Upper lobe of left lung (tissue), 6 donors: ENCODE data around the gene TRAF2. TPM values are rescaled to one million over a fixed set of nuclear protein-coding genes. Genes with fewer than 3 reads are reported as not detected.

Experiments
- ATAC-seq, 2 donors: fragments of 200-7000 bp; cut with Tn5 transposase; one replicate each; pipeline ENCODE4 v1.9.1; 2022; ENCODE audit warnings: mild to moderate bottlenecking in 2 of 2, moderate library complexity in 2 of 2; ENCODE audit not compliant: low FRiP score in 2 of 2
- DNase-seq, 2 donors: peaks; one replicate each; pipeline ENCODE4 v3.0.0-alpha.2; 2019 to 2020
- H3K27ac ChIP-seq, 4 donors: fragments of 200-600 bp; sonication (generic); one replicate each; pipeline ENCODE4 v1.5.1; 2016 to 2019
- H3K27me3 ChIP-seq, 4 donors: fragments of 200-600 bp; sonication (generic); one replicate each; pipeline ENCODE4 v1.5.1; 2017 to 2019
- H3K36me3 ChIP-seq, 4 donors: fragments of 200-600 bp; sonication (generic); one replicate each; pipeline ENCODE4 v1.5.1; 2016 to 2019
- H3K4me1 ChIP-seq, 4 donors: fragments of 200-600 bp; sonication (generic); one replicate each; pipeline ENCODE4 v1.5.1; 2018 to 2019
- H3K4me3 ChIP-seq, 4 donors: fragments of 200-600 bp; sonication (generic); one replicate each; pipeline ENCODE4 v1.5.1; 2017 to 2019; ENCODE audit warnings: mild to moderate bottlenecking in 2 of 4, moderate library complexity in 1 of 4
- H3K9me3 ChIP-seq, 4 donors: fragments of 200-600 bp; sonication (generic); one replicate each; pipeline ENCODE4 v1.5.1; 2018 to 2019
- EP300 ChIP-seq, 4 donors: sonication (generic); formaldehyde crosslinking; IDR thresholded peaks; one replicate each; pipeline ENCODE4 v1.5.1; 2017; ENCODE audit warnings: antibody characterized with exemption in 4 of 4, control low read depth in 2 of 4
- POLR2A ChIP-seq, 4 donors: fragments of 450-650 bp; IDR thresholded peaks; one replicate each; pipeline ENCODE4 v1.5.1; 2016 to 2017; ENCODE audit warnings: antibody characterized with exemption in 4 of 4, mild to moderate bottlenecking in 2 of 4
- POLR2AphosphoS5 ChIP-seq, 2 donors: sonication (generic); formaldehyde crosslinking; IDR thresholded peaks; one replicate each; pipeline ENCODE4 v1.5.1; 2017; ENCODE audit warnings: antibody characterized with exemption in 2 of 2
- WGBS, 2 donors: methylation state at CpG; one replicate each; pipeline ENCODE4 v1.1.5; 2017 to 2018; 5-methylcytosine and 5-hydroxymethylcytosine counted together
- total RNA-seq, 6 donors: library from RNA; depleted of rRNA in 4 of 6; stranded (reverse); fragments of >200 nt in 4 of 6; gene quantifications; one replicate each; pipeline versions ENCODE4 v1.1.0 to v1.2.1, GENCODE V29; 2016 to 2021
- TF ChIP-seq, protein P1 (sequence below), 6 experiments: fragments of 450-650 bp in 4 of 6; fragments of 200-600 bp in 2 of 6; sonication (generic) in 2 of 6; IDR thresholded peaks; one replicate each; pipeline ENCODE4 v1.5.1; 2016 to 2019; ENCODE audit warnings: antibody characterized with exemption in 6 of 6
- donor health status: DM: no; HTN: no; CAD: no; lungs with moderate emphysema.
- donor health status: DM: no; HTN: yes; CAD: no; lungs with severe emphysema.

The TRAF2 gene
- total RNA-seq, 6 donors from 2014 or later: 10.6 to 20.8 (median 13.4) TPM

DNA sequence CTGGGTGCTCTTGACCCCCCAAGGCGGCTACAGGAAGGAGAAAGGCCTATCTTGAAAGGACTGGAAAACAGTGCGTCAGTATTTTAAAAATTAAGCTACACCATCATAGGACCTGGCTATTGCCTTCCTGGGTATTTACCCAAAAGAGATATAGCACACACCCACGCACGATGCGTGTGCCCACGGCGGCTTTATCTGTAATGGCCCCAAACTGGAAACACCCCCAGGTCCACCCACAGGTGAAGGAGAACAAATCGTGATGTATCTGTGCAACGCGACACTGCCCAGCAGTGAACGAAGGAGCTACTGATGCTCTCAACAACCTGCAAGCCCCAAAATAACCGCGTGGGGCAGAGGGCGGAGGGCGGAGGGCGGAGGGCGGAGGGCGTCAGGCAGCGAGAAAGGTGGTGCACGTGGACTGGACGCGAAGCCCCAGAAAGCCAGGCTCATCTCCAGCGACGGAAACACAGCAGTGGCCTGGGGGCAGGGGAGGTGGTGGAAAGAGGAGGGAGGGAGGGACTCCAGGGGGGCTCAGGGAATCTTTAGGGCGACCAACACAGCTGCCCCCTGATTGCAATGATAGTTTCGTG, 78.6 kb downstream of the TRAF2 start:
- H3K27ac ChIP-seq: no peak overlapping the region
- no peak for ATAC-seq
- H3K9me3 ChIP-seq: no peaks in the 10 kb centered on the region
- H3K27me3 ChIP-seq: no peaks in the 10 kb centered on the region
- peak in 1 of 2 donors; percentile 65 for DNase-seq
- H3K36me3 ChIP-seq: no peaks in the 10 kb centered on the region
- TF ChIP-seq POLR2AphosphoS5 (IDR thresholded peaks at IDR 0.05) (no peak), EP300 (IDR thresholded peaks at IDR 0.05) (no peak), POLR2A (IDR thresholded peaks at IDR 0.05) (no peak)
- TF ChIP-seq, protein P1, sequence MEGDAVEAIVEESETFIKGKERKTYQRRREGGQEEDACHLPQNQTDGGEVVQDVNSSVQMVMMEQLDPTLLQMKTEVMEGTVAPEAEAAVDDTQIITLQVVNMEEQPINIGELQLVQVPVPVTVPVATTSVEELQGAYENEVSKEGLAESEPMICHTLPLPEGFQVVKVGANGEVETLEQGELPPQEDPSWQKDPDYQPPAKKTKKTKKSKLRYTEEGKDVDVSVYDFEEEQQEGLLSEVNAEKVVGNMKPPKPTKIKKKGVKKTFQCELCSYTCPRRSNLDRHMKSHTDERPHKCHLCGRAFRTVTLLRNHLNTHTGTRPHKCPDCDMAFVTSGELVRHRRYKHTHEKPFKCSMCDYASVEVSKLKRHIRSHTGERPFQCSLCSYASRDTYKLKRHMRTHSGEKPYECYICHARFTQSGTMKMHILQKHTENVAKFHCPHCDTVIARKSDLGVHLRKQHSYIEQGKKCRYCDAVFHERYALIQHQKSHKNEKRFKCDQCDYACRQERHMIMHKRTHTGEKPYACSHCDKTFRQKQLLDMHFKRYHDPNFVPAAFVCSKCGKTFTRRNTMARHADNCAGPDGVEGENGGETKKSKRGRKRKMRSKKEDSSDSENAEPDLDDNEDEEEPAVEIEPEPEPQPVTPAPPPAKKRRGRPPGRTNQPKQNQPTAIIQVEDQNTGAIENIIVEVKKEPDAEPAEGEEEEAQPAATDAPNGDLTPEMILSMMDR (IDR thresholded peaks at IDR 0.05): no peak
- H3K4me3 ChIP-seq: no peak overlapping the region
- H3K4me1 ChIP-seq: peaks cover 7 to 20% (median 15%) of the 10 kb centered on the region in 4 donors
- WGBS, 2 donors: 88 to 89% methylated on average over 26 of the region's 26 CpGs

DNA sequence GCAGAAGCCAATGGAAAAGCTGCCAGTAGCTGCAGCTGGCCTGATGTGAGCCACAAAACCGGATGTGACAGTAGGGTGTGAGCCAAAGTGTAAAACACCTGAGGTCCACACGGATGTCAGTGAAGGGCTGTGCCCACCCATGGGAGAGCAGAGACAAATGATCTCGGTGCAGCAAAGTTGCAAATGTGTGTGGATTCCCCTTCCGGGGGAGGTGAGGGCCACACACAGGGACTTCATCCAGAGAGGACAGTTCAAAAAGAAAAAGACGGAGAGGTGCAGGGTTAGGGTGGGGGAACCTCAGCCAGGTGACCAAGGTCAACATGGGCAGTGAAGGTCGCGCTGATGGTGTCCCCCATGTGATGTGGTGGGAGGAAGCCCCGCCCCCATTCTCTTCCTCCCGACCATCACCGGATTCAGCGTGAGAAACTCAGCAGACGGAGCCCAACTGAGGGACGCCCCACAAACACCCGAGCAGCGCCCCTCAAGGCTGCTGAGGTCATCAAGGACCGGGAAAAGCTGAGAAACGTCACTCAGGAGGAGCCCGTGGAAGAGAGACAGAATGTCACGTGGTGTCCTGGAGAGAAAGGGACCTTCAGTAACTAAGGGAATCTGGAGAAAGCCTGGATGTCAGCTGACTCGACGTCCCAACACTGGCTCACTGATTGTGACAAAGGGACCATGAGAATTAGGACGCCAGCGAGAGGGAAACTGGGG, 79.6 kb downstream of the TRAF2 start:
- ATAC-seq (no peak), DNase-seq (peak in 1 of 2 donors; percentile 41)
- H3K27ac ChIP-seq: no peak overlapping the region
- TF ChIP-seq POLR2A (IDR thresholded peaks at IDR 0.05) (no peak), EP300 (IDR thresholded peaks at IDR 0.05) (no peak), POLR2AphosphoS5 (IDR thresholded peaks at IDR 0.05) (no peak)
- TF ChIP-seq, protein P1 (IDR thresholded peaks at IDR 0.05): no peak
- H3K4me1 ChIP-seq: peaks cover 7 to 20% (median 15%) of the 10 kb centered on the region in 4 donors
- no peaks in the 10 kb centered on the region for H3K36me3 ChIP-seq
- H3K27me3 ChIP-seq: no peaks in the 10 kb centered on the region
- no peaks in the 10 kb centered on the region for H3K9me3 ChIP-seq
- no peak overlapping the region for H3K4me3 ChIP-seq
- 20 to 21% methylated on average over 21 to 23 of the region's 23 CpGs for WGBS, 2 donors

DNA sequence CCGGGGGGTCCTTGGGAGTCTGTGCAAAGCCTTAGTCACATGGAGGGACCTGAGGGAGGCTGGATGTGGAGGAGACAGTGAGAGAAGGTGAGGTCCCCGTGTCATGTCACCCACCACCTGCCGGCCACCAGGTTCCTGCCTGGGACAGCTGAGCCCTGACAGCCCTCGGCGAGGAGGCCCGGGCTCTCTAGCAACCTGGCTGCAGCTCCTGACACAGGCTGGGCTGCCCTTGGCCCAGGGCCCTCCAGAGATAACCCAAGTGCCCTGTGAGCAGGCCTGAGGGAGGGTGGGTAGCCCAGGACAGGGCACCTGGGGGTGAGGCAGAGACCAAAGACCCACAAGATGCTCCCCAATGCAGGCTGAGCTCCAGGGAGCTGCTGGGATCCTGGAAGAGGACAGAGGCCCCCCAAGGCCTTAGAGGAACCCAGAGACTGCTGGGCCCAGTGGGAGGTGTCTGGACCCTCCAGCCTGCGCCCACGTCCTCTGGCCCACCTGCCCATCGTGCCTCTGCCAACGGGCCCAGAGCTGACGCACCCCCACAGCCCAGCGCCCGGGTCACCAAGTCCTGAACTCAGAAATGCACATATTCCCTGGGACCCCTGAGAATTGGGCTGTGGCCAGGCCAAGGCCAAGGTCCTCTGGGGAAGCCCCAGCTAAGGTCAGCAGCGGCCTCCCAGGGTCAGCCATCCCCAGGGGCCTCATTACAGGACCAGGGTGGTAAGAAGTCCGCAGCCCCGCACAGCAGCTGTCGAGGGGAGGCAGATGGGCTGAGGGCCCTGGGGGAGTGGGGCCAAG, 82.2 kb downstream of the TRAF2 start:
- Histone ChIP-seq H3K4me3 (no peak overlapping the region), H3K4me1 (peaks cover 7 to 20% (median 13%) of the 10 kb centered on the region in 4 donors), H3K36me3 (no peaks in the 10 kb centered on the region), H3K27ac (no peak overlapping the region), H3K27me3 (no peaks in the 10 kb centered on the region), H3K9me3 (no peaks in the 10 kb centered on the region)
- ATAC-seq (no peak), DNase-seq (peak in 1 of 2 donors; percentile 54)
- TF ChIP-seq EP300 (IDR thresholded peaks at IDR 0.05): no peak
- WGBS, 2 donors: 76 to 81% methylated on average over 5 to 14 of the region's 17 CpGs

DNA sequence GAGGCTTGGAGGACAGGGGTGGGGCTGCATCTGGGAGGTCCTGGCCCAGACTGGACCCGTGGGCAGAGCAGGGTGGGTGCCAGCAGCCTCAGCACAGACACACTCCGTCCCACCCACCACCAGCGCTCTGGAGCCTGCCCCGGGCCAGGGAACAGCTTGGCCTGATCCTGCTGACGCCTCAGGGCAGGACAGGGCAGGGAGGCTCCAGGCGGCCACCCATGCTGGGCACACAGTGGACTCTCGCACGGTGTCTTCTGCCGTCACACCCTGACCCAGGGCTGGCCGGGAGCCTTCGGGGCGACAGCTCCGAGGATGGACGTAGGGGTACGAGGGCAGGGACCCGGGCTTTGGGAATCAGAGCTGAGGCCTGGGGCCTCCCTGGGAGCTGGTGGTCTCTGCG, 82.8 kb downstream of the TRAF2 start:
- Histone ChIP-seq H3K4me1 (peaks cover 7 to 24% (median 10%) of the 10 kb centered on the region in 4 donors), H3K27me3 (no peaks in the 10 kb centered on the region), H3K9me3 (no peaks in the 10 kb centered on the region), H3K36me3 (no peaks in the 10 kb centered on the region), H3K27ac (no peak overlapping the region), H3K4me3 (no peak overlapping the region)
- DNase-seq: peak in 1 of 2 donors; percentile 79
- WGBS, 2 donors: 93 to 98% methylated on average over 3 to 10 of the region's 17 CpGs
- ATAC-seq: no peak
- TF ChIP-seq POLR2A (IDR thresholded peaks at IDR 0.05): no peak
- no peak for TF ChIP-seq EP300 (IDR thresholded peaks at IDR 0.05)
- TF ChIP-seq, protein P1 (IDR thresholded peaks at IDR 0.05): no peak
- TF ChIP-seq POLR2AphosphoS5 (IDR thresholded peaks at IDR 0.05): no peak

DNA sequence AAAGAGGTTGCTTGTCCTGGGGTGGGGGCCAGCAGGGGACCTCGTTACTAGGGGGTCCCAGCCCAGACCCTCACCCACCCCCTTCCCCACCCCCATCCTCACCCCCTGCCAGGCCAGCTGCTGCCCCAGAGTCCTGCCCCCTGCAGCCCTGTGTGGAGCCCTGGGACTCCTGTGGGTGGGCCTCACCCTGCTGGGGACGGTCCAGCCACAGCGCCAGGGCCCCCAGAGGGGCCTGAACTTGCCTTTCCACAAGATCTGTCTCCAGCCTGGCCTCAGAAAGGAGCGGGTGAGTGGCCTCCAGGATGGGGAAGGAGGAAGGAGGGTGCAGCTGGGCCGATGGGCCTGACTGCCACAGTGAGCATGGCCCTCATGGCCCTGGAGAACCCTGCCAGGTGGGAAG, 83.5 kb downstream of the TRAF2 start:
- TF ChIP-seq POLR2AphosphoS5 (IDR thresholded peaks at IDR 0.05) (no peak), POLR2A (IDR thresholded peaks at IDR 0.05) (no peak), EP300 (IDR thresholded peaks at IDR 0.05) (no peak)
- TF ChIP-seq, protein P1 (IDR thresholded peaks at IDR 0.05): no peak
- no peaks in the 10 kb centered on the region for H3K27me3 ChIP-seq
- no peak overlapping the region for H3K4me3 ChIP-seq
- H3K36me3 ChIP-seq: no peaks in the 10 kb centered on the region
- no peak overlapping the region for H3K27ac ChIP-seq
- peaks cover 7 to 23% (median 8%) of the 10 kb centered on the region in 4 donors for H3K4me1 ChIP-seq
- no peak for ATAC-seq
- WGBS, 2 donors: 67 to 86% methylated on average over 2 to 5 of the region's 5 CpGs
- no peaks in the 10 kb centered on the region for H3K9me3 ChIP-seq
- DNase-seq: peak in 1 of 2 donors; percentile 47
